Gastrocnemius medialis (tissue), 4 donors: ENCODE data around the gene SIPA1.

ENCODE experiments used
- POLR2A ChIP-seq, 2 donors: fragments of 450-650 bp; IDR thresholded peaks; one replicate each; pipeline ENCODE4 v1.6.1; 2017; ENCODE audit warnings: antibody characterized with exemption in 2 of 2, mild to moderate bottlenecking in 2 of 2, moderate library complexity in 2 of 2
- TF ChIP-seq, protein P1 (sequence below), 5 experiments: fragments of 450-650 bp in 3 of 5; fragments of 200-600 bp in 2 of 5; sonication (generic) in 2 of 5; IDR thresholded peaks in 4 of 5; conservative IDR thresholded peaks in 1 of 5; 1 replicate in 4 of 5; 2 replicates in 1 of 5; pipeline ENCODE4 v1.5.1; 2016 to 2019; ENCODE audit warnings: antibody characterized with exemption in 5 of 5, mild to moderate bottlenecking in 3 of 5, moderate library complexity in 3 of 5

GRCh38 chr11:65650547-65651338, 12.8 kb downstream of the SIPA1 start:
- TF ChIP-seq, protein P1, sequence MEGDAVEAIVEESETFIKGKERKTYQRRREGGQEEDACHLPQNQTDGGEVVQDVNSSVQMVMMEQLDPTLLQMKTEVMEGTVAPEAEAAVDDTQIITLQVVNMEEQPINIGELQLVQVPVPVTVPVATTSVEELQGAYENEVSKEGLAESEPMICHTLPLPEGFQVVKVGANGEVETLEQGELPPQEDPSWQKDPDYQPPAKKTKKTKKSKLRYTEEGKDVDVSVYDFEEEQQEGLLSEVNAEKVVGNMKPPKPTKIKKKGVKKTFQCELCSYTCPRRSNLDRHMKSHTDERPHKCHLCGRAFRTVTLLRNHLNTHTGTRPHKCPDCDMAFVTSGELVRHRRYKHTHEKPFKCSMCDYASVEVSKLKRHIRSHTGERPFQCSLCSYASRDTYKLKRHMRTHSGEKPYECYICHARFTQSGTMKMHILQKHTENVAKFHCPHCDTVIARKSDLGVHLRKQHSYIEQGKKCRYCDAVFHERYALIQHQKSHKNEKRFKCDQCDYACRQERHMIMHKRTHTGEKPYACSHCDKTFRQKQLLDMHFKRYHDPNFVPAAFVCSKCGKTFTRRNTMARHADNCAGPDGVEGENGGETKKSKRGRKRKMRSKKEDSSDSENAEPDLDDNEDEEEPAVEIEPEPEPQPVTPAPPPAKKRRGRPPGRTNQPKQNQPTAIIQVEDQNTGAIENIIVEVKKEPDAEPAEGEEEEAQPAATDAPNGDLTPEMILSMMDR (IDR thresholded peaks at IDR 0.05 in 4 of 5, conservative IDR thresholded peaks at IDR 0.05 in 1 of 5) = no peak
- TF ChIP-seq POLR2A (IDR thresholded peaks at IDR 0.05) = no peak
